ENCODE data around the gene POP5.
"Not testable (repeated sequence)": the region's sequence is repeated elsewhere in the genome, so short reads cannot be mapped to it uniquely, and the experiment has no call there.

Gene POP5

DNA sequence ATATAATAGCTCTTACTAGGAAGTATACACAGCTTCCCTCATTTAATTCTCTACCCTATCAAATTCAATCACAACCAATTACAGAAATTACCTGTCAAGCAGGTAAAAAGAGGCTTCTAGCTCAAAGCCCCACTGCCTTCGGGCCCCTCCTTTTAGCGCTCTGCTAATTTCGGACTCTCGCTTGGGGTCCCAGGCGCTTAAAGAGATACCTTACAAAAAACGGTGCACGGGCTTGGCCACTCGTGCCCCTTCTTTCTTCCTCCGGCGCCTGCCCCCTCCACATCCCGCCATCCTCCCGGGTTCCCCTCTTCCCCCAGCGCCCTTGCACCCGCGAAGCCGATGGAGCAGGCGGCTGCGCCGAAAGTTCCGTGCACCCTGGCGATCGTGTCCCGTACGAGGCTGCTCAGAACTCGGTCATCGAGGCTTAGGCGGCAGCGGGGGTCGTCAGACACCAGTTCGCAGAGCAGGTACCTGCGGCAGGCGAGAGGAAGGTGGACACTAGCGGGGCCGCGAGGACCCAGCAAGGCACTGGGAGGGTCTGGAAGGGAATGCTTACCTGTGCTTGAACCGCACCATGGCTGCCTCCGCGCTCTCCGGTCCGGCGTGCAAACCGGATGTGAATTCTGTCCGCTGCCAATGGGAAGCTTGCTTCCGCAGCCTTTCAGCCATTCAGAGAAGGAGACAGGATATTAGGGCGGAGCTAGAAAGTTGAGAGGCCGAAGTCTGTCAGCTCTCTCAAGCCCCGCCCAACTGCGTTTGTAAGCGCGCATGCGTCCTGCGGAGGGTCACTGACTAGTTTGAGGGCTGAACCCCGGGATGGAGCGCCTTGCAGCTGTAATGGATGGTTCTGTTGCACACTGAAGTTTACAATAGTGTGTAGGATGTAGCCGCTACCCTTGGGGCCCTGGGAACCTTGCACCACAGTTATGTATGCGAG, at the start of gene POP5:
TSS of gene POP5 (minus strand) at position 616 of the 937 bp plus-strand sequence. CDS start at position 576, 40 bp downstream.
- DNase-seq, result peak; percentile 94 to 95

GRCh38 chr12:120630104-120630892, 49.1 kb upstream of the POP5 start:
- DNase-seq, result no peak

DNA sequence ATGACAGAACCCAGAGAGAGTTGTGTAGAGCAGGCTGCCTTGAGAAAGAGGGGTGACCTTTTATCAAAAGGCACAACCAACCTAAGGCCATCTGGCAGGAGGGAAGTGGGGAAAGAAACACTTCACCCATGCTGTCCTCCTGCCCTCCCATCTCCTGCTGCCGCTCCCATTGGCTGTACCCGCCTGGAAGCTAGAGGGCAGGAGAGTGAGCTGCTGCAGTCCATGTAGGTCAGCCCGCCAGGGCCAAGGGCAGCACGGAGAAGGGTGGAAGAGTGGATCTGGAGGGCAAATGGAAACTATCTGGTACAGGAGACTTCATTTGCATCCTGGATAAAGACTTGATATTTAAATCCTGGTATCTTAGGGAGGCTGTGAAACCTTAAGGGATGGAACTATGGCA, 47.7 kb upstream of the POP5 start:
- DNase-seq, result no peak

DNA sequence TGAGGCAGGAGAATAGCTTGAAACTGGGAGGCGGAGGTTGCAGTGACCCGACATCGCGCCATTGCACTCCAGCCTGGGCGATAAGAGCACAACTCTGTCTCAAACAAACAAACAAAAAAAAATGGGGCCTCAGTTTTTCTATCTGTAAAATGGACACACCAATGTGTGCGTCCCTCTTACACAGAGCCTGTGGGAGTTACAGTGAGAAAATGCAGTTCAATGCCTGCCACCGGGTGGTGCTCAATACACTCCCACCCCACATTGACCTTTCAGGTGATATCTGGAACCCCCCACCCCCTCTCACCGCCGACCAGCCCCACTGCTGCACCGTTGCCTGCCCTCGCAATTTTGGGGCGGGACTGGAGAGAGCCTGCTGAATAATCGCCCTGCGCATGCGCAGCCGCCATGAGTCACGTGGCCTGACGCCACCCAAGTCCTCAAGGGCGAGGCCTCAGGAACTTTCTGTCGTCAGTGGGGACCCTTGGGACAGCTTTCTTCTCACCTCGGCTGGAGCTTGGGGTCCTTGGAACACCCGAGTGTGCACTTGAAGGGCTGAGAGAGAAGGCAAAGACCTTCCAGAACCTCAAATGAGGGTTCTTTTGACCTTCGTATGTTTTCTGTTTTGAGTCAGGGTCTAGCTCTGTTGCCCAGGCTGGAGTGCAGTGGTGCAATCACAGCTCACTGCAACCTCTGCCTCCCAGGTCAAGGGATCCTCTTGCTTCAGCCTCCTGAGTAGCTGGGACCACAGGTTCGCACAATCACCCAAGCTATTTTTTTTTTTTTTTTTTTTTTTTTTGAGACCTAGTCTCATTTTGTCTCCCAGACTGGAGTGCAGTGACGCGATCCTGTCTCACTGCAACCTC, 44.6 kb upstream of the POP5 start:
- peak in 1 of 2 donors; percentile 23 for DNase-seq

DNA sequence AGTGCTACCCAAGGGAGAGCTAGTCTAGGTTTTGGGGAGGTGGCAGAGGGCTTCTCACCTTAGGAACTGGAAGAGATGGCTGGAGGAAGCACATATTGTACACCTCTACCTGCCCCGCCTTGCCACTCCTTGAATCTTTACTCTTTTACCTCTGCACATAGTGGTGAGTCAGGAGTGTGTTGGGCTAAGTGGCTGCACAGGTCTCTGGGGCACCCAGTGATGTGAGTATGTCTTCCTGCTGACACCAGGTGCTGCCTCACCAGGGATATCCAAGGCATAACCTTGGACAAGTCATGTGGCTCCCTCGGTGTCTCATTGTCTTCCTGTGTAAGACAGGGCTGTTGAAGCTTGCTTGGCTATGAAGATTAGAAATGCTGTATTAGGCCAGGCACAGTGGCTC, 39.4 kb upstream of the POP5 start:
- DNase-seq, result no peak

- DNase-seq, result no peak
These were observed 37.9 kb upstream of the POP5 start for GRCh38 chr12:120618954-120619615.

- DNase-seq, result not testable (repeated sequence)
These were observed 36.6 kb upstream of the POP5 start for GRCh38 chr12:120617767-120618166.

GRCh38 chr12:120617193-120617592, 36.0 kb upstream of the POP5 start:
- DNase-seq, result not testable (repeated sequence)

- DNase-seq, result peak in 1 of 2 donors; percentile 11
These were observed 33.6 kb upstream of the POP5 start for GRCh38 chr12:120614848-120615247.

DNA sequence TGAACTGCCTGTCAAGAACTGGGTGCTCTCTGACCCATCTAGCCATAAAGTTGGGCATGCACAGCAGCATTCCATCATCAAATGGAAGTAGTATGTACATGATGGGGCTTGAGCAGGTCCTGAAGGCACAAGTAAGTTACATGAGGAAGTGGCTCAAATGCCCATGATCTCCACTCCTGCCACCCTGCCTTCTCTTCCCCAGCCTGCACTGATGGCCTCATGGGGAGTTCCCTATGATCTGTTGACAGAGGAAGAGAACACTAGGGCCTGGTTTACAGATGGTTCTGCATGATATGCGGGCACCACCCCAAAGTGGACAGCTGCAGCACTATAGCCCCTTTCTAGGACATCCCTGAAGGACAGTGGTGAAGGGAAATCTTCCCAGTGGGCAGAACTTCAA, 30.3 kb upstream of the POP5 start:
- DNase-seq, result not testable (repeated sequence)

GRCh38 chr12:120610560-120610959, 29.4 kb upstream of the POP5 start:
- no peak for DNase-seq

GRCh38 chr12:120602416-120602815, 21.2 kb upstream of the POP5 start:
- DNase-seq, result not testable (repeated sequence)

DNA sequence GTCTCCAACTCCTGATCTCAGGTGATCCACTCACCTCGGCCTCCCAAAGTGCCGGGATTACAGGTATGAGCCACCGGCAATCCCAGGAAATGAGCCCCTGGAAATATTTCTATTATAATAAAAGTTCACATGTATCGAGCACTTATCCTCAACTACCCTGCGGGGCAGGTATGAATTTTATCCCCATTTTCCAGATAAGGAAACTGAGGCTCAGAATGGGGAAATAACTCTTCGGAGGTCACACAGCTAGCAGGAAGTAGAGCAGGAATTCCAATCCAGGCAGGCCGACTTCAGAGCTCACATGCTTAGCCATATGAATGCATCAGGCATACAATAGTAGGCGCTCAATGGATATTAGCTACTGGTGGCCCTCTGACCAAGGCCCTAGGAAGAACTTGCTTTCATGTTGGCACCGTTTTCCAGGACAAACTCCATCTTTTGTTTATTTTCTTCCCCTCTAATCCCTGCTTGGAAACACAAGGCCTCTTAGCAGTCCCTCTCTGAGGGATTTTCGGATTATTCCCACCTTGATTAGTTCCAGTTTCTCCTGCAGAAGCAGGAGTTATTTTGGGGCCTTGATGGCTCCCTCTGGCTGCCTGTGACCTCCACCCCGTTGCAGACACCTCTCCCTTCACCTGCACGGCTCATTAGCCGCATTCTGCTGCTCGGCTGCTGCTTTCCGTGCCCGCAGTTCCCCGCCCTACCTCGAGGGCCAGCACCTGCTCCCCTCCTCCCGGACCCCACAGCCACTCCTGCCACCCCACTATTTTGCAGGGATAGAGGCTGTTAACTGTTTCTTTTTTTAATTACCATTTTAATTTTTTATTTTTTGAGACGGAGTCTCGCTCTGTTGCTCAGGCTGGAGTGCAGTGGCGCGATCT, 18.7 kb upstream of the POP5 start:
- no peak for DNase-seq

DNA sequence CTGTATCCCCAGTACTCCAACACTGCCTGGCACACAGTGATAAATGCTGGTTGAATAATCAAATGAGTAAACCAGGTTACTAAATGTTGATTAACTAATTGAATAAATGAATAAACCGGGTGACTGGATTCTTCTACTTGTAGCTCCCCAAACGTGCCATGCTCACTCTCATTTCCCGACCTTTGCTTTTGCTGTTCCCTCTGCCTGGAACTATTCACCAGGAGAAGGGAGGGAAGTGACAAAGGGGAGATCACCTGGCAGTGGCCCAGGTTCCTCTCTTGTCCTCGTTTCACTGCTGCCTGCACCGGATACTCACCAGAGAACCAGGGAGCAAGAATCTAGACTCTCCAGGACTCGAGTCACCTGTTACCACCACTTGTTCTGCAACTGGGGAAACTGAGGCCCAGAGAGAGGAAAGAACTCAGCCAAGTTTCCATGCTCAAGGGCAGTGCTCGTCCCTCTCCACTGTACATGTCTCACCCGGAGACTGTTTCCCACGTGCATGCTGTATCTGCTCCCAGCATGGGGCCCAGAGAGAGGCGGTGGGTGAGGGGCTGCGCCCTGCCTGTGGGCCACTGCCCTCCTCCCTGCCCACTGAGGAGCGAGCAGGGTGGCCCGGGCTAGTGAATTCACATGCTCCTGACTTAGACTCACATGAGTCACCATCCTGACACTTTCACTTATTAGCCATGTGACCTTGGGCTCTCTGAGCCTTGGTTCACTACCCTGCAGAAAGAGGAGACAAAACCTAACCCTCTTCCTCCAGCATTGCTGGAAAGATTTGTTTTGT, 17.7 kb upstream of the POP5 start:
- no peak for DNase-seq

DNA sequence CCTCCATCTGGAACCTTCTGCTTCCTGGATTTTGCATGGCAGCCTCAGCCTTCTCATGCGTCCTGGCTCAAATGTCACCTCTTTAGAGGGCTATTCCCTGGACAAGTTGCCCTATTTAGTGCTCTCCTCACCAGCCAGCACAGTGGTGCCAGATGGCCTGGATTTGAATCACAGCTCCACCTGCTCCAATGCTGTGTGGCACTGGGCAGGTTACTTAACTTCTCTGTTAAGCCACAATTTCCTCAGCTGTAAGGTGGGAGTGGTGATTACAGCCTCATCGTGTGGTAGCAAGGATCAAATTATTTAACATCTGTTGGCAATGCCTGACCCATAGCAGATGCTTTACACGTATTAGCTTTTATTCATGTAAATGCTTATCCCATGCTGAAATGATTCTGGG, 16.7 kb upstream of the POP5 start:
- DNase-seq, result no peak

- no peak for DNase-seq
These were observed 15.7 kb upstream of the POP5 start for GRCh38 chr12:120596901-120597300.

- DNase-seq, result no peak
These were observed 11.2 kb upstream of the POP5 start for GRCh38 chr12:120592121-120593049.

- no peak for DNase-seq
These were observed 9.7 kb upstream of the POP5 start for GRCh38 chr12:120590741-120591407.
